Measurements from ENCODE around the gene CES3. TPM values are rescaled to one million over a fixed set of nuclear protein-coding genes. Genes with fewer than 3 reads are reported as not detected.

CES3 gene, protein sequence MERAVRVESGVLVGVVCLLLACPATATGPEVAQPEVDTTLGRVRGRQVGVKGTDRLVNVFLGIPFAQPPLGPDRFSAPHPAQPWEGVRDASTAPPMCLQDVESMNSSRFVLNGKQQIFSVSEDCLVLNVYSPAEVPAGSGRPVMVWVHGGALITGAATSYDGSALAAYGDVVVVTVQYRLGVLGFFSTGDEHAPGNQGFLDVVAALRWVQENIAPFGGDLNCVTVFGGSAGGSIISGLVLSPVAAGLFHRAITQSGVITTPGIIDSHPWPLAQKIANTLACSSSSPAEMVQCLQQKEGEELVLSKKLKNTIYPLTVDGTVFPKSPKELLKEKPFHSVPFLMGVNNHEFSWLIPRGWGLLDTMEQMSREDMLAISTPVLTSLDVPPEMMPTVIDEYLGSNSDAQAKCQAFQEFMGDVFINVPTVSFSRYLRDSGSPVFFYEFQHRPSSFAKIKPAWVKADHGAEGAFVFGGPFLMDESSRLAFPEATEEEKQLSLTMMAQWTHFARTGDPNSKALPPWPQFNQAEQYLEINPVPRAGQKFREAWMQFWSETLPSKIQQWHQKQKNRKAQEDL
- total RNA-seq = 1 to 10 TPM; 1.0 to 2.4 TPM
- 1 to 10 TPM in 1 of 2 donors, under 1 TPM in 1; 0.15 to 1.5 TPM for polyA plus RNA-seq
- long read RNA-seq, donor 1 = 0 reads
- long read RNA-seq, donor 2, partial matches to known transcripts = 0 of 1 reads
- long read RNA-seq, donor 2, other reads (novel, unspliced or antisense) = 1 of 1 reads

- ATAC-seq (ENCODE audit: low FRiP score) = no peak
- intact Hi-C loops (cut with DNase I) = no loop called here
These were observed at the start of gene CES3 for GRCh38 chr16:66961065-66961744. Gene CES3 (plus strand): TSS chr16:66961266. CDS start chr16:66961308, 42 bp downstream.

GRCh38 chr16:66911801-66912200 lies 49.3 kb upstream of the CES3 start:
- H3K27me3 ChIP-seq (ENCODE audit: control insufficient read depth in 1 of 2, insufficient read depth in 2 of 2, low read length in 1 of 2) = no peaks in the 10 kb centered on the region
- H3K36me3 ChIP-seq (ENCODE audit: control insufficient read depth in 1 of 2, insufficient read depth in 2 of 2, low read length in 1 of 2) = no peaks in the 10 kb centered on the region
- H3K9me3 ChIP-seq (ENCODE audit: control insufficient read depth, low read length) = no peaks in the 10 kb centered on the region
- 95 to 97% methylated on average over 8 of the region's 8 CpGs for WGBS, 2 donors
- ATAC-seq (ENCODE audit: low FRiP score) (no peak), DNase-seq (no peak)
- H3K4me1 ChIP-seq (ENCODE audit: control insufficient read depth in 1 of 2, insufficient read depth in 2 of 2, low read length in 2 of 2) = no peaks in the 10 kb centered on the region
- no peak overlapping the region for H3K4me3 ChIP-seq (ENCODE audit: low read length in 2 of 2)
- intact Hi-C loops (cut with DNase I) = no loop called here
- H3K27ac ChIP-seq (ENCODE audit: low read depth in 1 of 2, low read length in 2 of 2) = no peak overlapping the region

More at GRCh38 chr16:66961065-66961744, at the start of gene CES3:
- Histone ChIP-seq H3K27ac (ENCODE audit: low read depth in 1 of 2, low read length in 2 of 2) (no peak within 1 kb of the TSS), H3K9me3 (ENCODE audit: control insufficient read depth, low read length) (no peaks in the 10 kb centered on the region), H3K36me3 (ENCODE audit: control insufficient read depth in 1 of 2, insufficient read depth in 2 of 2, low read length in 1 of 2) (no peaks in the 10 kb centered on the region), H3K27me3 (ENCODE audit: control insufficient read depth in 1 of 2, insufficient read depth in 2 of 2, low read length in 1 of 2) (no peaks in the 10 kb centered on the region), H3K4me3 (ENCODE audit: low read length in 2 of 2) (no peak within 1 kb of the TSS), H3K4me1 (ENCODE audit: control insufficient read depth in 1 of 2, insufficient read depth in 2 of 2, low read length in 2 of 2) (no peaks in the 10 kb centered on the region)
- peak in 1 of 2 donors; percentile 68 for DNase-seq
- WGBS, 2 donors = 71 to 72% methylated on average over 16 of the region's 16 CpGs

GRCh38 chr16:66913081-66913480 lies 48.0 kb upstream of the CES3 start:
- H3K4me1 ChIP-seq (ENCODE audit: control insufficient read depth in 1 of 2, insufficient read depth in 2 of 2, low read length in 2 of 2) = no peaks in the 10 kb centered on the region
- intact Hi-C loops (cut with DNase I) = no loop called here
- DNase-seq = no peak
- WGBS, 2 donors = 75% methylated on average over 10 of the region's 10 CpGs
- no peak overlapping the region for H3K27ac ChIP-seq (ENCODE audit: low read depth in 1 of 2, low read length in 2 of 2)
- H3K36me3 ChIP-seq (ENCODE audit: control insufficient read depth in 1 of 2, insufficient read depth in 2 of 2, low read length in 1 of 2) = no peaks in the 10 kb centered on the region
- no peak overlapping the region for H3K4me3 ChIP-seq (ENCODE audit: low read length in 2 of 2)
- no peaks in the 10 kb centered on the region for H3K27me3 ChIP-seq (ENCODE audit: control insufficient read depth in 1 of 2, insufficient read depth in 2 of 2, low read length in 1 of 2)
- no peaks in the 10 kb centered on the region for H3K9me3 ChIP-seq (ENCODE audit: control insufficient read depth, low read length)
- ATAC-seq (ENCODE audit: low FRiP score) = no peak

GRCh38 chr16:66913711-66914110 lies 47.4 kb upstream of the CES3 start:
- DNase-seq = no peak
- Histone ChIP-seq H3K9me3 (ENCODE audit: control insufficient read depth, low read length) (no peaks in the 10 kb centered on the region), H3K27me3 (ENCODE audit: control insufficient read depth in 1 of 2, insufficient read depth in 2 of 2, low read length in 1 of 2) (no peaks in the 10 kb centered on the region), H3K36me3 (ENCODE audit: control insufficient read depth in 1 of 2, insufficient read depth in 2 of 2, low read length in 1 of 2) (no peaks in the 10 kb centered on the region), H3K27ac (ENCODE audit: low read depth in 1 of 2, low read length in 2 of 2) (no peak overlapping the region), H3K4me3 (ENCODE audit: low read length in 2 of 2) (no peak overlapping the region), H3K4me1 (ENCODE audit: control insufficient read depth in 1 of 2, insufficient read depth in 2 of 2, low read length in 2 of 2) (no peaks in the 10 kb centered on the region)
- no peak for ATAC-seq (ENCODE audit: low FRiP score)
- 78 to 89% methylated on average over 4 of the region's 4 CpGs for WGBS, 2 donors
- intact Hi-C loops (cut with DNase I) = no loop called here

GRCh38 chr16:66914541-66914940 lies 46.5 kb upstream of the CES3 start:
- H3K9me3 ChIP-seq (ENCODE audit: control insufficient read depth, low read length) = no peaks in the 10 kb centered on the region
- no peaks in the 10 kb centered on the region for H3K27me3 ChIP-seq (ENCODE audit: control insufficient read depth in 1 of 2, insufficient read depth in 2 of 2, low read length in 1 of 2)
- intact Hi-C loops (cut with DNase I) = no loop called here
- H3K27ac ChIP-seq (ENCODE audit: low read depth in 1 of 2, low read length in 2 of 2) = no peak overlapping the region
- 96 to 99% methylated on average over 7 of the region's 7 CpGs for WGBS, 2 donors
- H3K36me3 ChIP-seq (ENCODE audit: control insufficient read depth in 1 of 2, insufficient read depth in 2 of 2, low read length in 1 of 2) = no peaks in the 10 kb centered on the region
- ATAC-seq (ENCODE audit: low FRiP score) (no peak), DNase-seq (no peak)
- H3K4me1 ChIP-seq (ENCODE audit: control insufficient read depth in 1 of 2, insufficient read depth in 2 of 2, low read length in 2 of 2) = no peaks in the 10 kb centered on the region
- H3K4me3 ChIP-seq (ENCODE audit: low read length in 2 of 2) = no peak overlapping the region

- intact Hi-C loops (cut with DNase I) = no loop called here
- H3K36me3 ChIP-seq (ENCODE audit: control insufficient read depth in 1 of 2, insufficient read depth in 2 of 2, low read length in 1 of 2) = no peaks in the 10 kb centered on the region
- ATAC-seq (ENCODE audit: low FRiP score) = no peak
- no peaks in the 10 kb centered on the region for H3K9me3 ChIP-seq (ENCODE audit: control insufficient read depth, low read length)
- no peak overlapping the region for H3K4me3 ChIP-seq (ENCODE audit: low read length in 2 of 2)
- H3K27ac ChIP-seq (ENCODE audit: low read depth in 1 of 2, low read length in 2 of 2) = no peak overlapping the region
- no peaks in the 10 kb centered on the region for H3K4me1 ChIP-seq (ENCODE audit: control insufficient read depth in 1 of 2, insufficient read depth in 2 of 2, low read length in 2 of 2)
- DNase-seq = no peak
- H3K27me3 ChIP-seq (ENCODE audit: control insufficient read depth in 1 of 2, insufficient read depth in 2 of 2, low read length in 1 of 2) = no peaks in the 10 kb centered on the region
- 92% methylated on average over 7 of the region's 7 CpGs for WGBS, 2 donors
These were observed 46.0 kb upstream of the CES3 start for GRCh38 chr16:66915041-66915440.

- H3K4me3 ChIP-seq (ENCODE audit: low read length in 2 of 2) = no peak overlapping the region
- no peaks in the 10 kb centered on the region for H3K9me3 ChIP-seq (ENCODE audit: control insufficient read depth, low read length)
- H3K27me3 ChIP-seq (ENCODE audit: control insufficient read depth in 1 of 2, insufficient read depth in 2 of 2, low read length in 1 of 2) = no peaks in the 10 kb centered on the region
- no peak overlapping the region for H3K27ac ChIP-seq (ENCODE audit: low read depth in 1 of 2, low read length in 2 of 2)
- 90 to 95% methylated on average over 6 of the region's 6 CpGs for WGBS, 2 donors
- intact Hi-C loops (cut with DNase I) = no loop called here
- H3K36me3 ChIP-seq (ENCODE audit: control insufficient read depth in 1 of 2, insufficient read depth in 2 of 2, low read length in 1 of 2) = no peaks in the 10 kb centered on the region
- DNase-seq (no peak), ATAC-seq (ENCODE audit: low FRiP score) (no peak)
- no peaks in the 10 kb centered on the region for H3K4me1 ChIP-seq (ENCODE audit: control insufficient read depth in 1 of 2, insufficient read depth in 2 of 2, low read length in 2 of 2)
These were observed 44.5 kb upstream of the CES3 start for GRCh38 chr16:66916518-66916917.

GRCh38 chr16:66917741-66918140 lies 43.3 kb upstream of the CES3 start:
- H3K4me3 ChIP-seq (ENCODE audit: low read length in 2 of 2) = no peak overlapping the region
- intact Hi-C loops (cut with DNase I) = no loop called here
- no peaks in the 10 kb centered on the region for H3K4me1 ChIP-seq (ENCODE audit: control insufficient read depth in 1 of 2, insufficient read depth in 2 of 2, low read length in 2 of 2)
- ATAC-seq (ENCODE audit: low FRiP score) (no peak), DNase-seq (no peak)
- H3K9me3 ChIP-seq (ENCODE audit: control insufficient read depth, low read length) = no peaks in the 10 kb centered on the region
- no peaks in the 10 kb centered on the region for H3K36me3 ChIP-seq (ENCODE audit: control insufficient read depth in 1 of 2, insufficient read depth in 2 of 2, low read length in 1 of 2)
- 95% methylated on average over 9 of the region's 9 CpGs for WGBS, 2 donors
- H3K27ac ChIP-seq (ENCODE audit: low read depth in 1 of 2, low read length in 2 of 2) = no peak overlapping the region
- no peaks in the 10 kb centered on the region for H3K27me3 ChIP-seq (ENCODE audit: control insufficient read depth in 1 of 2, insufficient read depth in 2 of 2, low read length in 1 of 2)
